Testis (tissue), 3 donors: ENCODE results near the gene HDGFL3. TPM values are rescaled to one million over a fixed set of nuclear protein-coding genes. Genes with fewer than 3 reads are reported as not detected.
"Not testable (repeated sequence)": the region's sequence is repeated elsewhere in the genome, so short reads cannot be mapped to it uniquely, and the experiment has no call there.

Source experiments
- DNase-seq: peaks from one replicate; pipeline ENCODE4 v3.0.0-alpha.2; 2019
- H3K27ac ChIP-seq, 2 donors: fragments of 200-600 bp; sonication (generic); one replicate each; pipeline ENCODE4 v1.5.1; 2019
- H3K27me3 ChIP-seq: fragments of 200-600 bp; sonication (generic); one replicate; pipeline ENCODE4 v1.5.1; 2019
- H3K36me3 ChIP-seq: fragments of 200-600 bp; sonication (generic); one replicate; pipeline ENCODE4 v1.5.1; 2017; ENCODE audit warnings: low read depth; ENCODE audit errors: missing control alignments
- H3K4me1 ChIP-seq: fragments of 200-600 bp; sonication (generic); one replicate; pipeline ENCODE4 v1.5.1; 2019
- H3K4me3 ChIP-seq, 2 donors: fragments of 200-600 bp; sonication (generic); one replicate each; pipeline ENCODE4 v1.5.1; 2017 to 2019
- H3K9me3 ChIP-seq: fragments of 200-600 bp; sonication (generic); one replicate; pipeline ENCODE4 v1.5.1; 2017
- CTCF ChIP-seq, 3 experiments: fragments of 450-650 bp in 2 of 3; fragments of 200-600 bp in 1 of 3; sonication (generic) in 1 of 3; IDR thresholded peaks; one replicate each; pipeline ENCODE4 v1.5.1; 2016 to 2019; ENCODE audit warnings: antibody characterized with exemption in 3 of 3, mild to moderate bottlenecking in 2 of 3, moderate library complexity in 1 of 3
- POLR2A ChIP-seq: fragments of 450-650 bp; IDR thresholded peaks from one replicate; pipeline ENCODE4 v1.6.1; 2017; ENCODE audit warnings: antibody characterized with exemption, mild to moderate bottlenecking, moderate library complexity
- WGBS, 2 donors: methylation state at CpG; one replicate each; pipeline ENCODE4 v1.1.5; 2018; 5-methylcytosine and 5-hydroxymethylcytosine counted together
- intact Hi-C: fragments of 100-400 bp; cut with DNase I; formaldehyde crosslinking; loops from one replicate; pipeline ENCODE4 v1.15.1; 2023; ENCODE audit warnings: low total_unique reads
- polyA plus RNA-seq: library from polyadenylated mRNA; stranded (reverse); fragments of 350-450 nt; fragmentation: Illumina TruSeq; extraction: RNeasy Lipid Tissue Mini Kit (QIAGEN cat#74804); gene quantifications from one replicate; pipeline ENCODE4 v1.2.3, GENCODE V29; 2014; ENCODE audit warnings: low read depth, low replicate concordance; ENCODE audit not compliant: insufficient read depth
- total RNA-seq, 2 donors: library from RNA; depleted of rRNA; stranded (reverse); fragments of >200 nt; gene quantifications; one replicate each; pipeline ENCODE4 v1.2.3, GENCODE V29; 2016

Gene HDGFL3
- total and polyA plus RNA-seq, 3 donors from 2014 or later: 87.1 to 130 (median 94.6) TPM

- 58 to 70% methylated on average over 8 of the region's 8 CpGs for WGBS, 2 donors
- Histone ChIP-seq H3K4me3 (no peak overlapping the region), H3K9me3 (no peaks in the 10 kb centered on the region), H3K36me3 (no peaks in the 10 kb centered on the region), H3K27me3 (no peaks in the 10 kb centered on the region), H3K4me1 (no peaks in the 10 kb centered on the region), H3K27ac (no peak overlapping the region)
- TF ChIP-seq POLR2A (no peak), CTCF (IDR thresholded peaks at IDR 0.05) (no peak)
- no peak for DNase-seq
- intact Hi-C loops: no loop called here
Observed at GRCh38 chr15:83243634-83244033, 36.0 kb upstream of the HDGFL3 start.

GRCh38 chr15:83230242-83230641 lies 22.6 kb upstream of the HDGFL3 start:
- Histone ChIP-seq H3K4me3 (no peak overlapping the region), H3K27ac (no peak overlapping the region), H3K9me3 (no peaks in the 10 kb centered on the region), H3K27me3 (no peaks in the 10 kb centered on the region), H3K36me3 (no peaks in the 10 kb centered on the region), H3K4me1 (no peaks in the 10 kb centered on the region)
- intact Hi-C loops: no loop called here
- TF ChIP-seq CTCF (IDR thresholded peaks at IDR 0.05) (no peak), POLR2A (no peak)
- no peak for DNase-seq
- 74 to 80% methylated on average over 21 of the region's 21 CpGs for WGBS, 2 donors

GRCh38 chr15:83225449-83225848 lies 17.8 kb upstream of the HDGFL3 start:
- Histone ChIP-seq H3K27ac (no peak overlapping the region), H3K4me3 (no peak overlapping the region), H3K4me1 (no peaks in the 10 kb centered on the region), H3K36me3 (no peaks in the 10 kb centered on the region), H3K9me3 (no peaks in the 10 kb centered on the region), H3K27me3 (no peaks in the 10 kb centered on the region)
- TF ChIP-seq CTCF (IDR thresholded peaks at IDR 0.05) (no peak), POLR2A (no peak)
- intact Hi-C loops: no loop called here
- WGBS, 2 donors: 62 to 65% methylated on average over 9 of the region's 9 CpGs
- no peak for DNase-seq

- not testable (repeated sequence) for DNase-seq
- WGBS, 2 donors: 96 to 97% methylated on average over 9 of the region's 9 CpGs
Observed at GRCh38 chr15:83221781-83222180, 14.2 kb upstream of the HDGFL3 start.

GRCh38 chr15:83219026-83219425 lies 11.4 kb upstream of the HDGFL3 start:
- no peak overlapping the region for H3K4me3 ChIP-seq
- no peaks in the 10 kb centered on the region for H3K9me3 ChIP-seq
- DNase-seq: no peak
- H3K27ac ChIP-seq: no peak overlapping the region
- H3K4me1 ChIP-seq: no peaks in the 10 kb centered on the region
- 96 to 100% methylated on average over 1 of the region's 1 CpG for WGBS, 2 donors
- TF ChIP-seq POLR2A (no peak), CTCF (IDR thresholded peaks at IDR 0.05) (no peak)
- H3K27me3 ChIP-seq: no peaks in the 10 kb centered on the region
- intact Hi-C loops: no loop called here
- H3K36me3 ChIP-seq: no peaks in the 10 kb centered on the region

More at GRCh38 chr15:83221781-83222180, 14.2 kb upstream of the HDGFL3 start:
- H3K27me3 ChIP-seq, H3K4me1 ChIP-seq, H3K27ac ChIP-seq, intact Hi-C loops, H3K36me3 ChIP-seq, H3K4me3 ChIP-seq, H3K9me3 ChIP-seq: not testable (repeated sequence)
